ENCODE results near the gene PPP1R14C. TPM values are rescaled to one million over a fixed set of nuclear protein-coding genes. Genes with fewer than 3 reads are reported as not detected.
"Not testable (repeated sequence)": the region's sequence is repeated elsewhere in the genome, so short reads cannot be mapped to it uniquely, and the experiment has no call there.

The PPP1R14C gene
- total RNA-seq, 6 experiments from 2014 or later: 0.17 TPM; not detected in 5

DNA sequence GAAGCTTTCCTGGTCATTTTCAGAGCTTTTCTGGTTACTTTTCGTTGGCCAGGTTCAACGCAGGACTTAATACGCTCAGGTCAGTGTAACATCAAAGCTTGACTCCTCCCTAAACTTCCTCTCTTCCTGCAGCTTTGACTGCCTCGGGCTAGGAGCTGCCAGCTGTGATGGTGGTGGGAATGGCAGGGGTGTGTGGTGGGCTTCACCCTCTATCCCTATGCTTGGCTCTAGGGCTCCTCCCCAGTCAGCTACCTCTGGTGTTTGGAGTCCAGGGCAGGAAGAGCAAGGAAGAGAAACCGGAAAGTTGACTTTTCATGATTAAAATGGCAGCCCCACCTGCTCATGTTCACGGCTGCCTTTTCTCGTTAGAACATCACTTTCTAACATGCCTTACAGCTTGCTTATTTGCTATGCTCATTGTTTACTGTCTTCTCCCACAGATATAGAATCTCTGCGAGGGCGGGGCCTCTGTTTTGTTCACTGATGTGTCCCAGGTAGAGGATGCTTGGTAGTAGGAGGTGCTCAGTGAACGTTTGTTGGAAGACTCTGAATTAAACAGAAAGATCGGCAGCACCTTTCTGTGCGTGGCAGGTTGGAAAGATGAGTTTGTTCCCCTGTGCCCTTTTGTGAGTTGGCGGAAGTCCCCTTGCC lies 16.1 kb upstream of the PPP1R14C start:
- Mint-ChIP-seq H3K4me3 (no peak overlapping the region), H3K27me3 (ENCODE audit: insufficient read depth) (peaks cover 30% of the 10 kb centered on the region), H3K27ac (no peak overlapping the region), H3K36me3 (ENCODE audit: low read depth) (no peaks in the 10 kb centered on the region), H3K4me1 (ENCODE audit: low read depth) (no peaks in the 10 kb centered on the region), H3K9me3 (no peaks in the 10 kb centered on the region)
- TF ChIP-seq, protein P1, sequence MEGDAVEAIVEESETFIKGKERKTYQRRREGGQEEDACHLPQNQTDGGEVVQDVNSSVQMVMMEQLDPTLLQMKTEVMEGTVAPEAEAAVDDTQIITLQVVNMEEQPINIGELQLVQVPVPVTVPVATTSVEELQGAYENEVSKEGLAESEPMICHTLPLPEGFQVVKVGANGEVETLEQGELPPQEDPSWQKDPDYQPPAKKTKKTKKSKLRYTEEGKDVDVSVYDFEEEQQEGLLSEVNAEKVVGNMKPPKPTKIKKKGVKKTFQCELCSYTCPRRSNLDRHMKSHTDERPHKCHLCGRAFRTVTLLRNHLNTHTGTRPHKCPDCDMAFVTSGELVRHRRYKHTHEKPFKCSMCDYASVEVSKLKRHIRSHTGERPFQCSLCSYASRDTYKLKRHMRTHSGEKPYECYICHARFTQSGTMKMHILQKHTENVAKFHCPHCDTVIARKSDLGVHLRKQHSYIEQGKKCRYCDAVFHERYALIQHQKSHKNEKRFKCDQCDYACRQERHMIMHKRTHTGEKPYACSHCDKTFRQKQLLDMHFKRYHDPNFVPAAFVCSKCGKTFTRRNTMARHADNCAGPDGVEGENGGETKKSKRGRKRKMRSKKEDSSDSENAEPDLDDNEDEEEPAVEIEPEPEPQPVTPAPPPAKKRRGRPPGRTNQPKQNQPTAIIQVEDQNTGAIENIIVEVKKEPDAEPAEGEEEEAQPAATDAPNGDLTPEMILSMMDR (IDR thresholded peaks at IDR 0.05): no peak
- DNase-seq: no peak

DNA sequence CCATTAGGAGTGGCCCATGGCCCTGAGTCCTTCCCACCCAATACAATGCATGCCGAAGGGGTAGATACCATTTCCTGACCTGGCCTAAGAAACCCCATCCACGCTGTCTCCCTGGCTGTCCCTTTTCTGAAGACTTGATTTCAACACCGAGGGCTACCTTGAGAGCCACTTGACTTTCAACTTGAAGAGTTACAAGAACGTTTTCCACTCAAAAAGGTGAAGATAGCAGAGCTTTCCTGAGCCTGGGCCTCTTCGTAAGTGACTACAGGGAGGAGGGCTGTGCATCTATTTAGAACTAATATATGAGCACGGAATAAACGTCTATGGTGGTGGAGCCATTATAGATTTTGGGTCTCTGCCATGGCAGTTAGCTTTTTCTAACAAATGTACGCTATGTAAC lies 14.4 kb upstream of the PPP1R14C start:
- TF ChIP-seq, protein P1 (IDR thresholded peaks at IDR 0.05): no peak
- Mint-ChIP-seq H3K4me3 (no peak overlapping the region), H3K36me3 (ENCODE audit: low read depth) (no peaks in the 10 kb centered on the region), H3K27ac (no peak overlapping the region), H3K27me3 (ENCODE audit: insufficient read depth) (peaks cover 26% of the 10 kb centered on the region), H3K4me1 (ENCODE audit: low read depth) (no peaks in the 10 kb centered on the region), H3K9me3 (no peaks in the 10 kb centered on the region)
- DNase-seq: no peak

DNA sequence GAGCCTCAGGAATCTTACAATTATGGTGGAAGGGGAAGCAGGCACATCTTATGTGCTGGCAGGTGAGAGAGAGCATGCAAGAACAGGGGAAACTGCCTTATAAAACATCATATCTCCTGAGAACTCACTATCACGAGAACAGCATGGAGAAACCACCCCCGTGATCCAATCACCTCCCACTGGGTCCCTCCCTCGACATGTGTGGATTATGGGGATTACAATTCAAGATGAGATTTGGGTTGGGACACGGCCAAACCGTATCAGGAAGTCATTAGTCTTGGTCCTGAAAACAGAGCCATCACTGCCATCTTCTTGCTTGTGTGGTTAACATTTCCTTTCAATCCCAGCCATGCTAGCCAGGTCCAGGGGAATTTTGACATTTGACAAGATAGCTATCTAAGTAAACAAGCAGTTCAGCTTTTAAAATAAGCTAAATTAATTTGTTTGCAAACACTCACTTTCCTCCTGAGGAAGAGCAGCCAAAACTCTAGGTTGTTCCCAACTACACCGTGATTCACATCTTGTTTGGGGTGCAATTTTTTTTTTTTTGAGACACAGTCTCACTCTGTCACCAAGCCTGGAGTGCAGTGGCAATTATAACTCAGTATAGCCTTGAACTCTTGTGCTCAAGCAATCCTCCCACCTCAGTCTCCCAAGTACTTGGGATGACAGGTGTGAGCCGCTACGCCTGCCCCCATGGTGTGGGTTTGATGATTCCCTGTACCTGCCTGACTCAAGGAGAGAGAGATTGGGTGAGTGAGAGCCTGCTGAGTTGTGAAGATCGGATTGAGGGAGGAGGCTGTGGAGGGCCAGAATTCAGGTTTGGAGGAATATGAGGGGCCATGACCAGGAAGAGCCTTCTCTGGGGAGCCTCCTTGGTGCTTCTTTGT lies 13.0 kb upstream of the PPP1R14C start:
- Mint-ChIP-seq H3K27ac (no peak overlapping the region), H3K4me1 (ENCODE audit: low read depth) (no peaks in the 10 kb centered on the region), H3K4me3 (no peak overlapping the region), H3K9me3 (no peaks in the 10 kb centered on the region), H3K27me3 (ENCODE audit: insufficient read depth) (peaks cover 25% of the 10 kb centered on the region), H3K36me3 (ENCODE audit: low read depth) (no peaks in the 10 kb centered on the region)
- TF ChIP-seq, protein P1 (IDR thresholded peaks at IDR 0.05): no peak
- DNase-seq: no peak

DNA sequence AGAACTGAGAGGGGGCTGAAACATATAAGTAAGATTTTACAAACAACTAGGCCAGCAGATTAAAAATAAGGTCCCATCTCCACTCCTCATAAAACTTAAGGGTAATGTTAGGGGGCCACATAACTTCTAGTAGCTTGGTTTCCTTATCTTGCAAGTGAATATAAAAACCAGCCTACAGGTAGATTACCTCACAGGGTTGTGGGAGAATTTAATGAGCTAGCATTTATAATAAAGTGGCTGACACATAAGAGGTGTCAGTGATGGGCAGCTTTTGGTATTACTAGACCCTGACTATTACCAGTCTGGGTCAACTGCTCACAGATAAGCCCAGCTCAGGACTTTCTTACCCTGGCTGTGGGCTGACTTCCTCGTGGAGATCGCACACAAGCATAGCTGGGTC lies 9.2 kb upstream of the PPP1R14C start:
- Mint-ChIP-seq H3K27ac (no peak overlapping the region), H3K9me3 (no peaks in the 10 kb centered on the region), H3K36me3 (ENCODE audit: low read depth) (no peaks in the 10 kb centered on the region), H3K4me3 (no peak overlapping the region), H3K4me1 (ENCODE audit: low read depth) (no peaks in the 10 kb centered on the region), H3K27me3 (ENCODE audit: insufficient read depth) (peaks cover 31% of the 10 kb centered on the region)
- TF ChIP-seq, protein P1 (IDR thresholded peaks at IDR 0.05): no peak
- DNase-seq: no peak

DNA sequence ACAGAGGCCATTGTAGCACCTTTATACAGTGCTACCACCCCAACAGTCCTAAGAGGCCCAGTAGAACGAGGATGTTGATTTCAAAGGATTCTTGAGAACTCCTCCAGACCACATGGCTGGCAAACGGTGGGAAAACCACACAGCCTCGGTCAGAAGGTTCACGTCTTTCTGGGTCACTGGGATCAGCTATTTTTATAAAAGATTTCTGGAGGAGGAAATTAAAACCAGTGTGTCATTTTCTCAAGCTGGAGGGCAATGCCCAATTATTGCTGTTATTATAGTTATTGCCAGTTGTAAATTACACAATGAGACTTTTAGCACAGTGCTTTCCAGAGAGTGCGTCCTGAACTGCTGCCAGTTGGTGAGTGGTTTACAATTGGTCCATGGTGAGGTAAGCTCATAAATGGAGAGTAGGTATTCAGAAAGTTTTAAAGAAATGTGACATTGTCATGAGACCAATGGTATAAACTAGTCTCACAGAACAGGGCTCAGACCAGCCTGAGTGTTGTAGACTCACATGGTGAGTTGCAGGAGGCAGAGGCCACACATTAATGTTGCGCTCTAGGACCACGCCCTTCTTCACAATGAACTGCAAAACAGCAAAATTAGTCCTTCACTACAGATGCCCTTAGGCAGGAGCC lies 8.4 kb upstream of the PPP1R14C start:
- H3K9me3 Mint-ChIP-seq: no peaks in the 10 kb centered on the region
- H3K4me3 Mint-ChIP-seq: no peak overlapping the region
- H3K27ac Mint-ChIP-seq: no peak overlapping the region
- H3K27me3 Mint-ChIP-seq (ENCODE audit: insufficient read depth): peaks cover 31% of the 10 kb centered on the region
- DNase-seq: no peak
- no peaks in the 10 kb centered on the region for H3K36me3 Mint-ChIP-seq (ENCODE audit: low read depth)
- H3K4me1 Mint-ChIP-seq (ENCODE audit: low read depth): no peaks in the 10 kb centered on the region
- TF ChIP-seq, protein P1 (IDR thresholded peaks at IDR 0.05): no peak

DNA sequence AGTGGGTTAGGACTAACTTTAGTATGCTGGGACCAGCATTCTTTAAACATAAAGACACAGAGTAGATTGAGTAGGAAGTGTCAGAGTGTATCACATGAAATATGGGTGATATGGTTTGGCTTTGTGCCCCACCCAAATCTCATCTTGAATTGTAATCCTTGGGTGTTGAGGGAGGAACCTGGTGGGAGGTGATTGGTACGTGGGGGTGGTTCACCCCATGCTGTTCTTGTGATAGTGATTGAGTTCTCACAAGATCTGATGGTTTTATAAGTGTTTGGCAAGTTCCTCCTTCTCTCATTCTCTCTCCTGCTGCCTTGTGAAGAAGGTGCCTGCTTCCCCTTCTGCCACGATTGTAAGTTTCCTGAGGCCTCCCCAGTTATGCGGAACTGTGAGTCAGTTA lies 5.1 kb upstream of the PPP1R14C start:
- not testable (repeated sequence) for H3K36me3 Mint-ChIP-seq (ENCODE audit: low read depth); DNase-seq; H3K4me3 Mint-ChIP-seq; H3K9me3 Mint-ChIP-seq; H3K4me1 Mint-ChIP-seq (ENCODE audit: low read depth); H3K27ac Mint-ChIP-seq
- H3K27me3 Mint-ChIP-seq (ENCODE audit: insufficient read depth): peaks cover 44% of the 10 kb centered on the region
